T-helper 22 cell (primary cell): Measurements from ENCODE around the gene SMARCA1.

Source experiments
- DNase-seq: peaks from one replicate; pipeline ENCODE4 v3.0.0-alpha.2; 2020; ENCODE audit warnings: low read depth

The SMARCA1 gene

DNA sequence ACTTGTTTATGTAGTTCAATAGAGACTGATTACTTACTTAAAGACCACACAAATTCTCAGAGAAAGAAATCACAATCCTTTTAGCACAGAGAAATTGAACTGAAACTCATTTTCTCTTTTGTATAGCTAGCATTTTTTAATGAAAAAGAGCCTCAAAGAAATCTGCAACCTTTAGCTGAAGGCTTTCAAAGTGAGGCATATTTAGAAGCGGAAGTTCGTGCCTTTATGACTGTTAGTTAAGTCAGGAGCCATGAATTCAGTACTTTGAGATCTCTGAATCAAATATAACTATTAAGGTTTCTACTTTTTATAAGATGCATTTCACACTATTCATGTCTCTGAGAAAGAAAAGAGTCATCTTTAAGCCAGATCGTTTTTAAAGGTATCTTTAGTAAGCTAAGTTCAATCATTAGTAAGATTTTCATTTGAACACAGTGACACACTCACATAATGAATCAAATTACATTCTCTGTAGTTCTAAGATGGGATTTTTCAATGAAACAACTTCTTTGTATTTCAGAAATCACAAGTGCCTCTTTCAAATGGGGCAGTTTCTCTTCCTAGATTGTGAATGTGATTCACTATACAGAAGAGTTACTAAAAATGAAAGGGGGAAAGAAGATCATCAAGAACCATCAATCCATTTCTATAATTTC, 61.4 kb downstream of the SMARCA1 start:
- no peak for DNase-seq

DNA sequence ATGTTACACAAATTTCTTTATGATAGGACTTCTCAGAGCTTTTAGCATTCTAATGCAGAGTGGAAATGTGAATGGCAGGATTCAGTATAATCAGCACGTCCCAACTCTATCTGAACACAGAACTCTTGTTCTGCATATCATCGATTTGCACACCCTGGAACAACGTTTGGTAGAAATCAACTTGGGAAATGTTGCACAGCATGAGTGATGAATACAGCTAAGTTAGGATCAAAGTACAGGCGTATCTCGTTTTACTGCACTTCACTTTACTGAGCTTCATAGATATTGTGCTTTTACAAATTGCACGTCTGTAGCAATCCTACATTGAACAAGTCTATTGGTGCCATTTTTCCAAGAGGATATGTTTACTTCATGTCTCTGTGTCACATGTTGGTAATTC, 70.8 kb downstream of the SMARCA1 start:
- DNase-seq, result no peak

DNA sequence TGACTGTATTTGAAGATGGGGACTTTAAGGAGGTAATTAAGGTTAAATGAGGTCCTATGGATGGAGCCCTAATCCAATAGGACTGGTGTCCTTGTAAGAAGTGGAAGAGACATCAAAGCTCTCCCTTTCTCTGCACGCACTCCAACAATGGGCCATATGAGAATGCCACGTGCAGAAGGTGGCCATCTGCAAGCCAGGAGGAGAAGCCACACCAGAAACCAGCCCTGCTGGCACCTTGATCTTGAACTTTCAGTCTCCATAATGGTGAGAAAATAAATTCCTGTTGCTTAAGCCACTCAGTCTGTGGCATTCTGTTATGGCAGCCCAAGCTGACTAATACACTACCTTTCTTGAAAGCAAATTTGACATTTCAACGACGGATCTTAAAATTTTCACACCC, 73.2 kb downstream of the SMARCA1 start:
- DNase-seq, result no peak

DNA sequence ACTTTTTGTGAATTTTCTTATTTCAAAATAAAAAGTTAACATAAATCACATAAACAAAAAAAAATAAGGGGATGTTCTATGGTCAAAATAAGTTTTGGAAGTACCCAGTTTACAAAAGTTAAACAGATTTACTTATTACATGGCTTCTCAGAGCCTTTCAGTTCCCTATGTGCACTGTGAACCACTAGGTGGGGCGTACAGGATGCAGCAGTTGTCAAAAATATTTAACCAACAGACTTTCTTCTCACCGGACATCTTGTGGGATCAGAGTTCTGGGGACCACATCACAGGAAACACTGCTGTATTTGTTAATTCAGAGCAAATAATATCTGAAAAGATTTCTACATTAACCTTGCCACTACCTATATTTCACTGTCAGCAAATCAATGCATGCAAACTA, 74.1 kb downstream of the SMARCA1 start:
- no peak for DNase-seq

DNA sequence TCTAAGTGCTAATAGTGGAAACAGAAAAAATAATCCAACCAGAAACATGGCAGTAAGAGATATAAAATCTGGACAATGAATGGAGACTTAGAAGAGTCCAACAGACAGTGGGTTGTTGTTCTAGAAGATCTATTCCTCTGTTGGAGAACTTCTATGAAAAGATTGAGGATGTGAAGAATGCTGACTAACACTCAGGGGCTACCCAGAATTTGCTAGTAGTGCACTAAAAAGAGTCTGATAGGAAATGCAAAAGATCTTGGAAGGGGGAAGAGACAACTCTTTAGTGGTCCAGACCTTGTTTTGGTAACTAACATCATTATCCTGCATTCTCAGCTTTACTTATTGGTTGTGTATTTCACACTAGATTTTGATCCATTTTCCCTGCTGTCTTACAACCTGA, 77.9 kb downstream of the SMARCA1 start:
- no peak for DNase-seq

DNA sequence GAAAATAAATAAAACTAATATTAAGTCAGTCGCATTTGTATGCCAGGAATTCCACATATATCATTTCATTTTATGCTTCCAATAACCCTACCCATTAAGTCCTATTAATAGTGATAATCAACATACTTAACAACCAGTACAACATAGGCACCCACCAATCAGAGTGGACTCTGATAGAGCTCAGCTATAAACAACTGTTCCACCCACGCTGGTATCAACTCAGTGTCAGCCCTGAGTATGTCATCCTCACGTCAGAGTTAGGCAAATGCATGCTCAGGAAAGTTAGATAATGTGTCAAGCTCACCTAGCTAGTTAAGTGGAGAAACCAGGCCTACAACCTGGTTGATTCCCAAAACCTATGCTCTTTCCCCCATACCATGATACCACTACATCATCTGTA, 89.3 kb downstream of the SMARCA1 start:
- no peak for DNase-seq

DNA sequence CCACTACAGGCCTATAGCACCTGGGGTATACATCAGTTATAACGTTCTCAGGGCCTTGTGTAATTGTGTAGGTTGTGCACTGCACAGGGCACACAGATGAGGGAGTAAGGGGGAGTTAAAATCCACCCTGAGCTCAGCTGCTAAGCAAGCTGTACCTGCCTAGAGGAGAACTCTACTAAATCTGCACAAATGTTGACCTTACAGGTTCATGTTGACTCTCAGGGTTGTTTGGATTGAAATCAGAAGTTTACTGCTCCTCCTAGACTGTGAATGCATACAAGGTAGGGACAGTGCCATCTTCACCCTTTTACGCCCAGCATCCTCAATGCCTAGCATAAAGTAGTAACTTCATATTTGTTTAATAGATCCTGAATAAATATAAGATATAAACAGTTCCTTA, 89.8 kb downstream of the SMARCA1 start:
- no peak for DNase-seq

DNA sequence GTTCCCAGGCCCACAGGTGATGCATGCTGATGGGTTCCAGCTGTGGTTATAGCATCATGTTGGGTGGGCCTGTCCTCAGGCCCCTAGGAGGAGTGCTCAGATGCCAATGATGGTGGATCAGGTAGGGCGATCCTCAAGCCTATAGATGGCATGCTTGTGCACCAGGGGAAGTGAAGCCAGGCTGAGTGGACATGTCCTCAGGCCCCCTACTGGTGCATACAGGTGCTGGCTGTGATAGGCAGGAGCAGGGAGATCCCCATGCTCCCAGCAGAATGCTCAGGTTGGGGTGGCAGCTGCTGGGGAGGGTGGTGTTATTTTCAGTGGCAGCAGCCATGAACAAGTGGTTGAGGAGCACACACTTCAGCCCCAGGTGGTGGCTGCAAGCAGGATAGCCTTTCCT, 96.0 kb downstream of the SMARCA1 start:
- no peak for DNase-seq

DNA sequence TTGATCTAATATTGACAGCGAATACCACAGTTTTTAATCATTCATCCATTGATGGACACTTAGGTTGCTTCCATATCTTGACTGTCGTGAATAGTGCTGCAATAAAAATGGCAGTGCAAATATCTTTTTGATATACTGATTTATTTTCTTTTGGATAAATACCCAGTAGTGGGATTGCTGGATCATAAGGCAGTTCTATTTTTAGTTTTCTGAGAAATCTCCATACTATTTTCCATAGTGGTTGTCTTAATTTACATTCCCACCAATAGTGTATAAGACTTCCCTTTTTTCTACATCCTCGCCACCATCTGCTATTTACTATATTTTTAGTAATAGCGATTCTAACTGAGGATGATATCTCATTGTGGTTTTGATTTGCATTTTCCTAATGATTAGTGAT, 100.1 kb downstream of the SMARCA1 start:
- no peak for DNase-seq

DNA sequence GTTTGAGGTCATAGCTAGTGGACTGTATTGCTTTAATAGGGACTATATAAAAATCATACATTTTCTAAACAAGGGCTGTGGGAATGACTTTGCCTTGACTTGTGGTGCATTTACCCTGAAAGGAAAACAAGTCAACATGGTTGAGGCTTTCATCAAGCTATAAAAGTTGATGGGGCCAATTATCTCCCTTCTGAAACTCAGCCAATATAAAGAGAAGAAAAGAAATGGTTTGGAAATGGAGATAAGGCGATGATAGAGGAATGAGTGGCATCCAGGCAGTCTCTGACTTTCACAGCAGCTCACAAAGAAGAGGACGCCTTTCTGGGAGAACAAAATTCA, 118.7 kb downstream of the SMARCA1 start:
- DNase-seq, result no peak

DNA sequence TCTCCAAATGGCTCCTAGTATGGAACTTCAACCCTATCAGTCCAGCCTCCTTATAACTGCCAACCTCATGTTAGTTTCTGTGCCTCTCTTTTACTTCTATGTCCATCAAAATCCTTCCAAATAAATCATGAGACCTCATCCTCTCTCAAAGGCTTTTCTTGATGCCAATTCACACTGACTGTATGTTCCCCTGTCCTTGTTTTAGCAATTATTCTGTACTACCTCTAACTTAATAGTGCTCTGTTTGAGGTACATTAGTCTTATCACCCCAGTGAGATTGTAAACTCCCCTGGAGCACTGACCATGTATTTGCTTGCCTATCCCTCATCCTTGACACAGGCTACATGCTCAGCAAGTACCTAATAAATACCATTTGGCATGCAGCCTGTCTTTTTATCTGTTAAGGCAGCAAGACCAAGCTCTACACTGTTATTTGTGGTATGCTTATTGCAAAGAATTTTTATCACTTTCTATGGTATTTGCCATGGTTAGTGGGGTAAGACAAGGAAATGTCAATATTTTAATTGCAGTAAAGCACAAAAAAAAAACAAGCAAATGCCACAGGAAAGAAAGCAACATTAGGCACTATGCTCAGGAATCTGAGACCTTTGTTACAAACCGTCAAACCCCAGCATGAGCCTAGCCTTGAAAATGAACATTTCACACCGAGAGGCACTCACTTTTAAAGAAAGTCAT, 119.2 kb downstream of the SMARCA1 start:
- no peak for DNase-seq
